BE2C (cell line): Measurements from ENCODE around the gene SDF4.

Experiments used
- DNase-seq: peaks from one replicate; pipeline ENCODE4 v3.0.0-alpha.2; 2020
- H3K27me3 ChIP-seq: fragments of 250-450 bp; sonication (Bioruptor Pico); 2 replicates; pipeline ENCODE4 v1.5.1; 2020; ENCODE audit warnings: mild to moderate bottlenecking
- H3K36me3 ChIP-seq: fragments of 250-450 bp; sonication (Bioruptor Pico); 2 replicates; pipeline ENCODE4 v1.5.1; 2020; ENCODE audit warnings: mild to moderate bottlenecking
- H3K4me1 ChIP-seq: fragments of 250-450 bp; sonication (Bioruptor Pico); 2 replicates; pipeline ENCODE4 v1.5.1; 2020
- H3K4me3 ChIP-seq: 2 replicates; pipeline ENCODE4 v1.5.1; 2011; ENCODE audit warnings: low read depth, low read length
- H3K9me3 ChIP-seq: fragments of 250-450 bp; sonication (Bioruptor Pico); 2 replicates; pipeline ENCODE4 v1.5.1; 2020
- CTCF ChIP-seq: IDR thresholded peaks from 2 replicates; pipeline ENCODE4 v1.5.1; 2012; ENCODE audit warnings: mild to moderate bottlenecking, low read depth, low read length

The SDF4 gene

GRCh38 chr1:1181938-1182410 is 49.8 kb downstream of the SDF4 start:
- Histone ChIP-seq H3K9me3 (no peaks in the 10 kb centered on the region), H3K27me3 (peaks cover 5% of the 10 kb centered on the region), H3K36me3 (no peaks in the 10 kb centered on the region), H3K4me3 (no peak overlapping the region), H3K4me1 (no peaks in the 10 kb centered on the region; the same call in 1 of the 2 replicates)
- peak; percentile 11 for DNase-seq
- TF ChIP-seq CTCF, result no peak

GRCh38 chr1:1181129-1181937 is 50.5 kb downstream of the SDF4 start:
- no peaks in the 10 kb centered on the region for H3K36me3 ChIP-seq
- H3K4me1 ChIP-seq, result no peaks in the 10 kb centered on the region; the same call in 1 of the 2 replicates
- H3K9me3 ChIP-seq, result no peaks in the 10 kb centered on the region
- H3K4me3 ChIP-seq, result no peak overlapping the region
- DNase-seq, result peak; percentile 8
- TF ChIP-seq CTCF, result no peak
- H3K27me3 ChIP-seq, result peaks cover 11% of the 10 kb centered on the region

- Histone ChIP-seq H3K36me3 (no peaks in the 10 kb centered on the region), H3K4me3 (no peak overlapping the region), H3K4me1 (no peaks in the 10 kb centered on the region; the same call in 1 of the 2 replicates), H3K27me3 (peaks cover 14% of the 10 kb centered on the region), H3K9me3 (no peaks in the 10 kb centered on the region)
- peak; percentile 8 for DNase-seq
- TF ChIP-seq CTCF, result no peak
These were observed 51.6 kb downstream of the SDF4 start for GRCh38 chr1:1179983-1180861.

- Histone ChIP-seq H3K27me3 (peaks cover 17% of the 10 kb centered on the region), H3K4me1 (no peaks in the 10 kb centered on the region), H3K9me3 (no peaks in the 10 kb centered on the region), H3K36me3 (no peaks in the 10 kb centered on the region), H3K4me3 (no peak overlapping the region)
- peak; percentile 36 for DNase-seq
- TF ChIP-seq CTCF, result no peak
These were observed 52.3 kb downstream of the SDF4 start for GRCh38 chr1:1179346-1179982.

- H3K36me3 ChIP-seq, result no peaks in the 10 kb centered on the region
- H3K27me3 ChIP-seq, result peaks cover 23% of the 10 kb centered on the region
- peak; percentile 7 for DNase-seq
- H3K4me1 ChIP-seq, result no peaks in the 10 kb centered on the region
- H3K9me3 ChIP-seq, result no peaks in the 10 kb centered on the region
- TF ChIP-seq CTCF, result no peak
- no peak overlapping the region for H3K4me3 ChIP-seq
These were observed 52.9 kb downstream of the SDF4 start for GRCh38 chr1:1178794-1179331.
